Kidney epithelial cell (primary cell): ENCODE results near the gene PHLDA2. TPM values are rescaled to one million over a fixed set of nuclear protein-coding genes. Genes with fewer than 3 reads are reported as not detected.

Source experiments
- DNase-seq: peaks from one replicate; pipeline ENCODE4 v3.0.0-alpha.2; 2010; ENCODE audit warnings: low read depth
- H3K27me3 ChIP-seq: 2 replicates; pipeline ENCODE4 v1.6.0; 2011; ENCODE audit warnings: low read length; ENCODE audit not compliant: control insufficient read depth, insufficient read depth
- H3K36me3 ChIP-seq: 2 replicates; pipeline ENCODE4 v1.5.1; 2011; ENCODE audit warnings: low read length; ENCODE audit not compliant: control insufficient read depth, insufficient read depth
- H3K4me3 ChIP-seq: 2 replicates; pipeline ENCODE4 v1.5.1; 2011; ENCODE audit warnings: low read depth, mild to moderate bottlenecking, control low read depth, low read length
- total RNA-seq: library from RNA; depleted of rRNA; stranded (reverse); fragments of >200 nt; gene quantifications from 2 replicates; pipeline ENCODE4 v1.2.3, GENCODE V29; 2015
- TF ChIP-seq, protein P1 (sequence below): IDR thresholded peaks from 2 replicates; pipeline ENCODE4 v1.5.1; 2011; ENCODE audit warnings: mild to moderate bottlenecking, moderate library complexity, low read length, control low read depth, inconsistent platforms; ENCODE audit not compliant: insufficient read depth, poor library complexity, severe bottlenecking

The PHLDA2 gene, protein sequence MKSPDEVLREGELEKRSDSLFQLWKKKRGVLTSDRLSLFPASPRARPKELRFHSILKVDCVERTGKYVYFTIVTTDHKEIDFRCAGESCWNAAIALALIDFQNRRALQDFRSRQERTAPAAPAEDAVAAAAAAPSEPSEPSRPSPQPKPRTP
- 32.8 and 58.5 TPM in 2 replicates for total RNA-seq

DNA sequence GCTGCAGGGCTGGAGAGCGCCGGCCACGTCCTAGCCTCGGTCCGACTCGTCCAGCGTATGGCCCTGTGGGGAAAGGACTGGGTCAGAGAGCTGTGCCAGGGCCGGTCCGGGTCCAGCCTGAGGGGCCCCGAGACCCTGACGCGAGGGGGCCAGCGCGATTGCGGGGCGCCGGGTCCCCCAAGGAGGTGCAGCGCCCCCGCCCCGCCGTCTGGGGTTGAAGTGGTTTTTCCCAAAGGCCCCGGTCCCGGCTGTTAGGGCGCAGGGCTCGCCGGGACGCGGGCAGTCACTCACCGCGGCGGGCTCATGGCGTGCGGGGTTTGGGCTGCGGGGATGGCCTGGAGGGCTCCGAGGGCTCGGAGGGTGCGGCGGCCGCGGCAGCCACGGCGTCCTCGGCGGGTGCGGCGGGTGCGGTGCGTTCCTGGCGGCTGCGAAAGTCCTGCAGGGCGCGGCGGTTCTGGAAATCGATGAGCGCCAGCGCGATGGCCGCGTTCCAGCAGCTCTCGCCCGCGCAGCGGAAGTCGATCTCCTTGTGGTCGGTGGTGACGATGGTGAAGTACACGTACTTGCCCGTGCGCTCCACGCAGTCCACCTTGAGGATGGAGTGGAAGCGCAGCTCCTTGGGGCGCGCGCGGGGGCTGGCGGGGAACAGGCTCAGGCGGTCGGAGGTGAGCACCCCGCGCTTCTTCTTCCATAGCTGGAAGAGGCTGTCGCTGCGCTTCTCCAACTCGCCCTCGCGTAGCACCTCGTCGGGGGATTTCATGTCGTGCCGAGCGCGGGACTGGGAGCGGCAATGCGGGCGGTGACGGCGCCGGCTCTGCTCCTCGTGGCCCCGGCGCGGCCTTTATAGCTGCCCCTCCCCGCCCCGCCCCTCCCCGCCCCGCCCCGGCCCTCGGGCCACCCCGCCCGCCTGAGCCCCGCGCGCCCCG, at the start of gene PHLDA2:
Gene PHLDA2 (minus strand): TSS at position 816 of the 926 bp plus-strand sequence. CDS start 56 bp downstream, at position 760.
- DNase-seq = no peak
- peak within 1 kb of the TSS; percentile 67 for H3K4me3 ChIP-seq
- no peaks in the 10 kb centered on the region for H3K27me3 ChIP-seq
- H3K36me3 ChIP-seq = no peaks in the 10 kb centered on the region
- TF ChIP-seq, protein P1, sequence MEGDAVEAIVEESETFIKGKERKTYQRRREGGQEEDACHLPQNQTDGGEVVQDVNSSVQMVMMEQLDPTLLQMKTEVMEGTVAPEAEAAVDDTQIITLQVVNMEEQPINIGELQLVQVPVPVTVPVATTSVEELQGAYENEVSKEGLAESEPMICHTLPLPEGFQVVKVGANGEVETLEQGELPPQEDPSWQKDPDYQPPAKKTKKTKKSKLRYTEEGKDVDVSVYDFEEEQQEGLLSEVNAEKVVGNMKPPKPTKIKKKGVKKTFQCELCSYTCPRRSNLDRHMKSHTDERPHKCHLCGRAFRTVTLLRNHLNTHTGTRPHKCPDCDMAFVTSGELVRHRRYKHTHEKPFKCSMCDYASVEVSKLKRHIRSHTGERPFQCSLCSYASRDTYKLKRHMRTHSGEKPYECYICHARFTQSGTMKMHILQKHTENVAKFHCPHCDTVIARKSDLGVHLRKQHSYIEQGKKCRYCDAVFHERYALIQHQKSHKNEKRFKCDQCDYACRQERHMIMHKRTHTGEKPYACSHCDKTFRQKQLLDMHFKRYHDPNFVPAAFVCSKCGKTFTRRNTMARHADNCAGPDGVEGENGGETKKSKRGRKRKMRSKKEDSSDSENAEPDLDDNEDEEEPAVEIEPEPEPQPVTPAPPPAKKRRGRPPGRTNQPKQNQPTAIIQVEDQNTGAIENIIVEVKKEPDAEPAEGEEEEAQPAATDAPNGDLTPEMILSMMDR = no peak

DNA sequence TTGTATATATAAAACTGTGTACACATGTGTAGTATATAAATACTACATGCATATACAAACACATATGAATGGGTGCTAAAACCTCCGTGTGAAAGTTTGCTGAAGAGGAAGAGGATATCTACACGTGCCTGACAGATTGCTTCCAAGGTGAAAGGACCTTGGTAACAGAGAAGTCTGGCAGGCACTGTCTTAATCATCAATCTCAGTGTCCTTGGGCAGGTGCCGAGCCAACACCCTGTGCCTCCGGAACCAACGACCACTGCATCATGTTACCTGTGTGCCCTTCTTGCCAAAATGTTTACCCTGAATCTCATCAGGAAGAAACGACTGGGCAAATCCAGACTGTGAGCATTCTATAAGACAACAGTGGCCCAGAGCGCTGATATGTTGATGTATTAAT, 47.9 kb upstream of the PHLDA2 start:
- H3K4me3 ChIP-seq = no peak overlapping the region
- DNase-seq = no peak
- H3K36me3 ChIP-seq = peaks cover 4% of the 10 kb centered on the region
- H3K27me3 ChIP-seq = no peaks in the 10 kb centered on the region
- TF ChIP-seq, protein P1 = no peak

DNA sequence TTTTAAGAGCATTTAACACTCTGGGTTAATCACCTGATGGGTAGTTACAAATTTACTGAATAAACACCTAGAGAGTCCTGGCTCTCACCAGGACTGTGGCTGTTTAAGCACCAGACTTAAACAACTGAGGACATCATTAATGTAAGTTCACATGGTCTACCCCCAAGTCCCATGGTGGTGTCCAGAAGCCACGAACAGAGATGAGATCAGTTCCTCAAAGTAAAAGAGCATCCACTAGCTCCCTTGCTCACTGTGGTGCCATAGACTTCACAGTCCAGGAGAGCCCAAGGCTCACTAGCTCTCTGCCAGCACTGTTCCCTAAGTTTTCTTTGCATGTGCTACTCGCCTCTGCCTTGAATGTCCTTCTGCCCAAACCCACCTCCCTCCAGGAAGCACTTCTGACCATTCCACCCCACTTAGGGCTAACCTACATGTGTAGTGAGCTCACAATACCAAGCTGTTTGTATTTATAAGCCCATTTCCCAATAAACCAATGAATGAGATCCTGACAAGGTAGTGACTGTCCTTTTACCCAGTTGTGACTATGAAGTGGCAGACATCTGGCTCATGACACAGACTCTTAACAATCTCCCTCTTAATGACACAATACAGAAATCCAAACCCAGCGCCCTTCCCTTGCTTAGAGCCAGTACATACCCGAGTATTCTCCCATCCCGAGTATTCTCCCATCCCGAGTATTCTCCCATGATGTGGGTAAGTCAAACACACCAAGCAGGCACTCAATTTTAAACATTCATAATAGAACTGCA, 47.3 kb upstream of the PHLDA2 start:
- no peaks in the 10 kb centered on the region for H3K27me3 ChIP-seq
- H3K4me3 ChIP-seq = no peak overlapping the region
- no peak for DNase-seq
- TF ChIP-seq, protein P1 = no peak
- H3K36me3 ChIP-seq = peaks cover 4% of the 10 kb centered on the region

DNA sequence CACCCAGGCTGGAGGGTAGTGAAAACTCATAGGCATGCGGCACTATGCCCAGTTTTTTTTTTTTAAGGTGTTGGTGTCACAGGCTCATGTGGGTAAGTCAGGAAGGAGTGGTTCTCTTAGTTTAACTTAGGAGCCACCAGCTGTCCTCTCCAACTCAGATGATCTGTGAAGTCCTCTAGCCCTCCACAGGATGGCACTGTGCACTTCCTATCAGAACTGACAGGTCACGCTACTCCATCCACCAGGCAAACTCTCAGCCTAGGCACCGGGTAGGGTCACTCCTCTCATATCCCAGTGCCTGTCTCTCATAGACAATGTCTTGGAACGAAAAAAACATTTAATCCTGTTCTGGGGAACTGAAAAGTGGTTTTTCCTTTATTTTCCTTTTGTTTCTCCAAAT, 46.4 kb upstream of the PHLDA2 start:
- Histone ChIP-seq H3K27me3 (no peaks in the 10 kb centered on the region), H3K4me3 (no peak overlapping the region), H3K36me3 (peaks cover 4% of the 10 kb centered on the region)
- DNase-seq = no peak
- TF ChIP-seq, protein P1 = peak; percentile 47

DNA sequence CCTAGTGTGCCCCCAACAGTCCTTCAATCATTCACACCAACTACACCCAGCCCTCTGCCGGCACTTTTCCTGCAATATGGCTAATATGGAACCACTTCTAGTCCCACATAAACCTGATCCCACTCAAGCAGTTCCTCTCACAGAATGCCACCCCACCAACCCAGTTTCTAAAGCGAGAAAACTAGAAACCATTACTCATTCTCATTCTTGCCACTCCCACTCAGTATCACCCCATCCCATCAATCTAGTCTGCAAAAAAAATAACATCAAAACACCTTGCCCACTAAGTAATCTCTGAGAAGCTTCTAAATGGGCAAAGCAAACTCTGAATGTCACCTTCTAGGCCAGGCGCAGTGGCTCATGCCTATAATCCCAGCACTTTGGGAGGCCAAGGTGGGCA, 45.1 kb upstream of the PHLDA2 start:
- TF ChIP-seq, protein P1 = no peak
- peaks cover 4% of the 10 kb centered on the region for H3K36me3 ChIP-seq
- H3K4me3 ChIP-seq = no peak overlapping the region
- H3K27me3 ChIP-seq = no peaks in the 10 kb centered on the region
- no peak for DNase-seq
